ENCODE data around the gene ZNF281.
"Not testable (repeated sequence)": the region's sequence is repeated elsewhere in the genome, so short reads cannot be mapped to it uniquely, and the experiment has no call there.

Gene ZNF281

GRCh38 chr1:200442023-200442422 is 32.2 kb upstream of the ZNF281 start:
- Histone ChIP-seq H3K4me3 (ENCODE audit: low read depth, low read length) (no peak overlapping the region), H3K27me3 (no peaks in the 10 kb centered on the region), H3K4me1 (no peaks in the 10 kb centered on the region; the same call in 1 of the 2 replicates), H3K36me3 (no peaks in the 10 kb centered on the region), H3K9me3 (no peaks in the 10 kb centered on the region)
- TF ChIP-seq CTCF (IDR thresholded peaks at IDR 0.05; ENCODE audit: low read depth, low read length) = no peak
- no peak for DNase-seq

- DNase-seq = no peak
- H3K27me3 ChIP-seq = no peaks in the 10 kb centered on the region
- no peak overlapping the region for H3K4me3 ChIP-seq (ENCODE audit: low read depth, low read length)
- H3K9me3 ChIP-seq = no peaks in the 10 kb centered on the region
- no peaks in the 10 kb centered on the region; the same call in 1 of the 2 replicates for H3K4me1 ChIP-seq
- H3K36me3 ChIP-seq = no peaks in the 10 kb centered on the region
- no peak for TF ChIP-seq CTCF (IDR thresholded peaks at IDR 0.05; ENCODE audit: low read depth, low read length)
Measured at GRCh38 chr1:200438911-200439310, 29.1 kb upstream of the ZNF281 start.

GRCh38 chr1:200438413-200438812 is 28.6 kb upstream of the ZNF281 start:
- H3K9me3 ChIP-seq; H3K27me3 ChIP-seq; DNase-seq; H3K4me3 ChIP-seq (ENCODE audit: low read depth, low read length); H3K4me1 ChIP-seq; H3K36me3 ChIP-seq: not testable (repeated sequence)

- H3K4me1 ChIP-seq = no peaks in the 10 kb centered on the region; the same call in 1 of the 2 replicates
- TF ChIP-seq CTCF (IDR thresholded peaks at IDR 0.05; ENCODE audit: low read depth, low read length) = no peak
- no peaks in the 10 kb centered on the region for H3K36me3 ChIP-seq
- H3K4me3 ChIP-seq (ENCODE audit: low read depth, low read length) = no peak overlapping the region
- no peaks in the 10 kb centered on the region for H3K27me3 ChIP-seq
- H3K9me3 ChIP-seq = no peaks in the 10 kb centered on the region
- no peak for DNase-seq
Measured at GRCh38 chr1:200437556-200438203, 27.8 kb upstream of the ZNF281 start.

- no peak overlapping the region for H3K4me3 ChIP-seq (ENCODE audit: low read depth, low read length)
- no peaks in the 10 kb centered on the region for H3K9me3 ChIP-seq
- DNase-seq = no peak
- H3K4me1 ChIP-seq = no peaks in the 10 kb centered on the region; the same call in 1 of the 2 replicates
- no peaks in the 10 kb centered on the region for H3K27me3 ChIP-seq
- no peaks in the 10 kb centered on the region for H3K36me3 ChIP-seq
- no peak for TF ChIP-seq CTCF (IDR thresholded peaks at IDR 0.05; ENCODE audit: low read depth, low read length)
Measured at GRCh38 chr1:200437088-200437487, 27.3 kb upstream of the ZNF281 start.

GRCh38 chr1:200436436-200436835 is 26.6 kb upstream of the ZNF281 start:
- Histone ChIP-seq H3K4me1 (no peaks in the 10 kb centered on the region; the same call in 1 of the 2 replicates), H3K36me3 (no peaks in the 10 kb centered on the region), H3K9me3 (no peaks in the 10 kb centered on the region), H3K4me3 (ENCODE audit: low read depth, low read length) (no peak overlapping the region), H3K27me3 (no peaks in the 10 kb centered on the region)
- DNase-seq = no peak
- TF ChIP-seq CTCF (IDR thresholded peaks at IDR 0.05; ENCODE audit: low read depth, low read length) = no peak
